Measurements from ENCODE around the gene ECI2.

DNA sequence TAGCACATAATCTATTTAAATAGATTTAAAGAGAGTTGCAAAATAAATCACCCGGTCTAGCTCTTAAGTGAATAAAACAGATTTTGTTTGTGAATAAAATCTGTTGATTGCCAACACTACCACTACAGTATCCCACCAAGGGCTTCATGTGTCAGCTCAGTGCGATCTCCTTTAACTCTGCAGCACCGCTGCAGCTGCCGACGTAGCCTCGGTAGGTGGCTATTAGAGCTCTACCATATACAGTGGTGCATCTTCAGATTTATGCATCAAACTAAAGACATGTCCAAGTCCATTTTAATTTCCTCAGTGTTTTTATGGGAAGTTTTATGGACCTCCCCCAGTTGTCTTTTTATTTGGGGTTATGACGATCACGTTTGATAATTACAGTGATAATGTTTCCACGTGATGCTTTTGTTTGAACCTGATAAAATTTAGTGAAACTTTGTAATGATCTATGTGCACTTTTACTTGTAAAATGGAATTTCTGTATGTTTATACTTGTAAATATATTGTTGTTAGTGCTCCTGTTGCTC, 26.7 kb downstream of the ECI2 start:
- no peak for TF ChIP-seq ZNF664 (tag by site-specific recombination; IDR thresholded peaks at IDR 0.05)
- TF ChIP-seq ZNF274 (IDR thresholded peaks at IDR 0.05; ENCODE audit: low read length), result no peak
- TF ChIP-seq ZNF274 (tag by site-specific recombination; IDR thresholded peaks at IDR 0.05; ENCODE audit: borderline replicate concordance), result no peak
